ENCODE measurements around the gene PNMA8B.

Gene PNMA8B

DNA sequence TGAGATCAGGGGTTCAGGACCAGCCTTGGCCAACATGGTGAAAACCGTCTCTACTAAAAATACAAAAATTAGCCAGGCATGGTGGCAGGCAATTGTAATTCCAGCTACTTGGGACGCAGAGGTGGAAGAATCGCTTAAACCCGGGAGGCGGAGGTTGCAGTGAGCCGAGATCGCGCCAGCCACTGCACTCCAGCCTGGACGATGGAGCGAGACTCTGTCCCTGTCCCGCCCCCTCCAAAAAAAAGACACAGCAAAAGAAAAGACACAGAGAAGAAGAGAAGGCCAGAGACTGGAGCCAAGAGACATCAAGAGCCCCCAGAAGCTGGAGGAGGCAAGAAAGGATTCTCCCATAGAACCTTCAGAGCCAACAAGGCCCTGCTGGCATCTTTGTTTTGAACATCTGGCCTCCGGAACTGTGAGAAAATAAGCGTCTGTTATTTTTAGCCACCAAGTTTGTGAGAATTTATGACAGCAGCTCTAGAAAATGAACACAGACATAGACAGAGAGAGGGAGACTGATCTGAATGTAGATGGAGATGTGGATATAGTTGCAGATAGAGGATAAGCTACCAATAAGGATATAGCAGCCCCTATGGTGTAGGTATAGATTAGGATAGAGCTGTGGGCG, 25.7 kb upstream of the PNMA8B start:
- TF ChIP-seq, protein P1, sequence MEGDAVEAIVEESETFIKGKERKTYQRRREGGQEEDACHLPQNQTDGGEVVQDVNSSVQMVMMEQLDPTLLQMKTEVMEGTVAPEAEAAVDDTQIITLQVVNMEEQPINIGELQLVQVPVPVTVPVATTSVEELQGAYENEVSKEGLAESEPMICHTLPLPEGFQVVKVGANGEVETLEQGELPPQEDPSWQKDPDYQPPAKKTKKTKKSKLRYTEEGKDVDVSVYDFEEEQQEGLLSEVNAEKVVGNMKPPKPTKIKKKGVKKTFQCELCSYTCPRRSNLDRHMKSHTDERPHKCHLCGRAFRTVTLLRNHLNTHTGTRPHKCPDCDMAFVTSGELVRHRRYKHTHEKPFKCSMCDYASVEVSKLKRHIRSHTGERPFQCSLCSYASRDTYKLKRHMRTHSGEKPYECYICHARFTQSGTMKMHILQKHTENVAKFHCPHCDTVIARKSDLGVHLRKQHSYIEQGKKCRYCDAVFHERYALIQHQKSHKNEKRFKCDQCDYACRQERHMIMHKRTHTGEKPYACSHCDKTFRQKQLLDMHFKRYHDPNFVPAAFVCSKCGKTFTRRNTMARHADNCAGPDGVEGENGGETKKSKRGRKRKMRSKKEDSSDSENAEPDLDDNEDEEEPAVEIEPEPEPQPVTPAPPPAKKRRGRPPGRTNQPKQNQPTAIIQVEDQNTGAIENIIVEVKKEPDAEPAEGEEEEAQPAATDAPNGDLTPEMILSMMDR (IDR thresholded peaks at IDR 0.05; ENCODE audit: low read depth, low read length, missing control alignments), result no peak
- no peak for DNase-seq (ENCODE audit: low read depth)
- H3K4me3 ChIP-seq (ENCODE audit: low read depth, low read length), result no peak overlapping the region

DNA sequence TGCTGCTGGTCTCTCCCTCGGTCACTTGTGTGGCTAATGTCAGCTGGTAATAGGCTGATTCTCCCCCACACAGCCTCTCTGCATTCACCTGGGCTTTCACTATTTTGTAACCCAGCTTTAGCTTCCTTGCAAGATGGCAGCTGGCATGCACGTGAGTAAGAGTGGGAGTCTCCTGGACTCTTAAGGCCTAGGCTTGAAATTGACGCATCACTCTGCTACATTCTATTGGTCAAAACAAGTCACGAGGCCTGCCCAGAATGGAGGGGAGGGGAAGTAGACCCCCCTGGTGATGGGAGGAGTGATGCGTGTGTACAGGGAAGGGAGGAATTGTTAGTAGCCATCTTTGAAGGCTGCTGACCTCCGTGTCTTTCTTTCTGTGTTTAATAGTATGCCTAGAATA, 24.9 kb upstream of the PNMA8B start:
- H3K4me3 ChIP-seq (ENCODE audit: low read depth, low read length), result no peak overlapping the region
- TF ChIP-seq, protein P1 (IDR thresholded peaks at IDR 0.05; ENCODE audit: low read depth, low read length, missing control alignments), result no peak
- no peak for DNase-seq (ENCODE audit: low read depth)

DNA sequence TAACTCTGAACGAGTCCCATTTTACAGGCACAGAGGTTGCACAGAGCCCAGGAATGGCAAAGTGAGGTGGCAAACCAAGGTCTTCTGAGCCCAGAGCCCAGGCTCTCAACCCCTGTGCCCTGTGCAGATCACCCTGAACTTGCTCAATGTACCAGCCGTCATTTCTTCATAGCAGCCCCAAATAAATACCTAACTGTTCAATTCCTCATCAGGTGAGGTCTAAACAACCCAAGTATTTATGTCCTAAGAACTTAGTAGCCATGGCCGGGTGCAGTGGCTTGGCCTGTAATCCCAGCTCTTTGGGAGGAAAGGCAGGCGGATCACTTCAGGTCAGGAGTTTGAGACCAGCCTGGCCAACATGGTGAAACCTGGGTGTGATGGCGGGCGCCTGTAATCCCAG, 21.8 kb upstream of the PNMA8B start:
- H3K4me3 ChIP-seq (ENCODE audit: low read depth, low read length), result no peak overlapping the region
- DNase-seq (ENCODE audit: low read depth), result no peak
- TF ChIP-seq, protein P1 (IDR thresholded peaks at IDR 0.05; ENCODE audit: low read depth, low read length, missing control alignments), result no peak

DNA sequence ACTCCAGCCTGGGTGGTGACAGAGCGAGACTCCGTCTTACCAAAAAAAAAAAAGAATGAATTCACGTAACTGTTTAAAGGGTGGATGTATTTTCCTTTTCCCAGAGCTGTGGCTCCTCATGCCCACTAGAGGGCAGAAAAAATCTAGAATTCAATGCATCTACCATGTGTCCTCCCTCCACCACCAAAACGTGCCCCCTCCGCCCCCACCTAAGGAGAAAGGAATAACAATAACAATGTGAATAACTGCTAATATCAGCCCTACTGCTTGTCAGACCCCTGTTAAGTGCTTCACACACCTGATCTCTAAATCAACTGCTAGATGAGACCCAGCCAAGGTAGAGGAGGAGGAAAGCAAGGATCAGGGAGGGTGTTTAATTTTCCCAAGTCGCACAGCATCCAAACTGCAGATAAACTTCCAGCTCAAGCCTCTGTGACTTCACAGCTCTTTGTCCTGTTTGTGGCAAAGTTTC, 20.2 kb upstream of the PNMA8B start:
- H3K4me3 ChIP-seq (ENCODE audit: low read depth, low read length), result no peak overlapping the region
- DNase-seq (ENCODE audit: low read depth), result no peak
- TF ChIP-seq, protein P1 (IDR thresholded peaks at IDR 0.05; ENCODE audit: low read depth, low read length, missing control alignments), result peak; percentile 68

DNA sequence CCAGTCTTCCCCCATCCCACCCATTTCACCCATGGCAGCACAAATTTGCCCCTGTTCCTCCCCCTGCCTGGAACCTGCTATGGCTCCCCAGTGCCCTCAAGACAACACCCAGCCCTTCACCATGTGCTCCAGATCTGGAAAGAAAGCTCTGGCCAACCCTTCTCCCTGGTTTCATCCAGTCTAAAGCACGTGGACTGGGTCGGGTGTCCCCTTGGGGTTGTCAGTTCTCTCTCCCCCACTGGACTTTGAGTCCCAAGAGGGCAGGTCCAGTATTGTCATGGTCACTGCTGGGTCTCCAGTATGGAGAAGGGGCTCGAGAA, 19.6 kb upstream of the PNMA8B start:
- TF ChIP-seq, protein P1 (IDR thresholded peaks at IDR 0.05; ENCODE audit: low read depth, low read length, missing control alignments), result no peak
- DNase-seq (ENCODE audit: low read depth), result no peak
- H3K4me3 ChIP-seq (ENCODE audit: low read depth, low read length), result no peak overlapping the region

DNA sequence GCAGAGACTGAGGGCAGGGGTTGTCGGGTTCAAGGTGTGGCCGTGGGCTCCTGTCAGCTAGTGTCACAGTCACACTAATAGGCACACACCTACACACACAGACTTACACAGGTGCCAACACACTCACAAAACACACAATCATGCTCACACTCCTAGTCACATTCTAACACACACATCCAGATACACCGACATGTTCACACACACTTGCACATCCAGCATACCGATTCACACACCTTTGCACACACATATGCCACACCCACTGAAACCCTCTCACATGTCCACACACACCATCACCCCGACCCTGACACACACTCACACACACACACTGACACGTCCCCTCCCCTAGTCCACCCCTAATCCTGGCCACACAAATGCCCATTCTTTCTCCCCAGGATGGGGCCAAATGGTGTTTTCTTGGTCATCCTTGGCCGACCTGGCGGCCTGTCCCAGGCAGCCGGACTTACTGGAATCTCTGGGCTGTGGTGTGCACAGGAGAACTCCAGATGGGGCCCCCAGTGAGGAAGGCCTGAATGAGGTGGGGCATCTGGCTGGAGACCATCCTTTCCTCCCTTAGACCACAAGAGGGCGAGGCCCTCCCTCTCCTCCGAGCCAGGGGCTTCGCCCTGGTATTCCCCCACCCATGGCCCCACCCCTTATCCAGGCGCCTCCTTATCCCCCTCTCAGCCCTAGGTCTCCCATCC, 19.1 kb upstream of the PNMA8B start:
- no peak overlapping the region for H3K4me3 ChIP-seq (ENCODE audit: low read depth, low read length)
- no peak for DNase-seq (ENCODE audit: low read depth)
- TF ChIP-seq, protein P1 (IDR thresholded peaks at IDR 0.05; ENCODE audit: low read depth, low read length, missing control alignments), result no peak
